HUES64 (cell line): ENCODE measurements around the gene USH1G.
"Not testable (repeated sequence)": the region's sequence is repeated elsewhere in the genome, so short reads cannot be mapped to it uniquely, and the experiment has no call there.

Source experiments
- H3K27ac ChIP-seq: 2 replicates; pipeline ENCODE4 v1.7.0; 2013; ENCODE audit warnings: low read depth, low read length, inconsistent platforms
- H3K27me3 ChIP-seq: 2 replicates; pipeline ENCODE4 v1.6.1; 2013; ENCODE audit warnings: mild to moderate bottlenecking, low read length; ENCODE audit not compliant: insufficient read depth
- H3K36me3 ChIP-seq: 2 replicates; pipeline ENCODE4 v1.6.1; 2013; ENCODE audit warnings: mild to moderate bottlenecking, low read length; ENCODE audit not compliant: insufficient read depth
- H3K4me1 ChIP-seq: 2 replicates; pipeline ENCODE4 v1.6.1; 2013; ENCODE audit warnings: mild to moderate bottlenecking, low read length, moderate library complexity; ENCODE audit not compliant: insufficient read depth
- H3K4me3 ChIP-seq: 2 replicates; pipeline ENCODE4 v1.5.1; 2013; ENCODE audit warnings: mild to moderate bottlenecking, low read length, moderate library complexity
- H3K9ac ChIP-seq: 2 replicates; pipeline ENCODE4 v1.6.1; 2013; ENCODE audit warnings: mild to moderate bottlenecking, low read depth, low read length
- H3K9me3 ChIP-seq: 2 replicates; pipeline ENCODE4 v1.6.1; 2013; ENCODE audit warnings: low read depth, low read length; ENCODE audit not compliant: insufficient read depth
- WGBS: fragments of 150-250, 120-280 bp; methylation state at CpG from one replicate; pipeline ENCODE4 v1.1.7; 2013; ENCODE audit warnings: missing lambda C conversion rate; 5-methylcytosine and 5-hydroxymethylcytosine counted together

Gene USH1G

DNA sequence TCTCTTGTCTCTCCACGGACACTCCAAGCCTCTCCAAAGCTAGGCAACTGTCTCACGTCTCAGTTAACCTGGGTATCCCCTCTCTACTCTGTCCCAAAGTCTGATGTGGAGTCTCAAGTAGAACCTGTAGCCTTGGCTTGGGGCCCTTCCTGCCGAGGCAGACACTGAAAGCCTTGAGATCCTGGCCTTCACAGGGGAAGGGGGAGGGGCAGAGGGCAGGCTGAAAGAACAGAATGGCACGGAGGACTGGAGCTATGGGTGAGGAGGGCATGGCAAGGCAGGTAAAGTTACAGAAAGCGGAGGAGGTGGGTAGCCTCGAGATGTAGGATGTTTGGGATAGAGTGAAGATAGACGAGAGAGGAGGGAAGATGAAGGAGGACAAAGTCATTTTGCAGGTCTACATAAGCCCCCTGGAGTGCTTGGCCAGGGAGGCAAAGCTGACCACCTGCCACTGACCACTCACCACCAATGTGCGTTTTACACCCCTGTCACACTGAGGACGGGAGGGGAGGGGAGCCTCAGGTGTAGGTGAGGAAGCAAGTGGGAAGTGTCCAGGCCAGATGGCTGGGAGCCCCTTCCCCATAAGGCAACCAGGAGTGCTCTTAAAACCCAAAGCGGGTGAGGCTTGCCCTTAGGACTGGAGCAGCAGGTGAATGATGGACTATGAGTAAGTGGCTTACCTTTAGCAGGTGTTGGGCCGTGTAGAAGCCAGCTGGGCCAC is 51.5 kb downstream of the USH1G start:
- H3K27me3 ChIP-seq = no peaks in the 10 kb centered on the region
- H3K4me1 ChIP-seq = 0 out of 2 replicates have a peak, but pooled peaks cover 7% of the 10 kb centered on the region
- peak overlapping the region; percentile 88 for H3K4me3 ChIP-seq
- 78% methylated on average over 11 of the region's 11 CpGs for WGBS
- no peak overlapping the region for H3K27ac ChIP-seq
- H3K36me3 ChIP-seq = 0 out of 2 replicates have a peak, but pooled peaks cover 3% of the 10 kb centered on the region
- no peak overlapping the region for H3K9ac ChIP-seq
- H3K9me3 ChIP-seq = no peaks in the 10 kb centered on the region

DNA sequence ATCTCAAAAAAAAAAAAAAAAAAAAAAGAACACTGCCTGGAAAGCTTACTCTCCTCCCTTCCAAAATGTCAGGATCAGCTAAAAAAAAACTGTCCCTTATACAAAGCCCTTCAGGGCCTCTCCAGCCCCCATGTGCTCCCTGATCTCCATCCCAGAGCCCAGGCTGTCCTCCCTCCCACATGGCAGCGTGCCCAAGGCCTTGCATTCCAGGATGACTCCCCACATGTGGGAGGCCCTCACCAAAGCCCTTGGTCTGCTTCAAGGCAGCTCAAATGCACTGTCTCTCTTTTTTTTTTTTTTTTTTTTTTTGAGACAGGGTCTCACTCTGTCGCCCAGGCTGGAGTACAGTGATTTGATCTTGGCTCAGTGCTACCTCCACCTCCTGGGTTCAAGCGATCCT is 52.5 kb downstream of the USH1G start:
- Histone ChIP-seq H3K4me3 (no peak overlapping the region), H3K4me1 (0 out of 2 replicates have a peak, but pooled peaks cover 7% of the 10 kb centered on the region), H3K9me3 (no peaks in the 10 kb centered on the region), H3K9ac (no peak overlapping the region), H3K36me3 (0 out of 2 replicates have a peak, but pooled peaks cover 5% of the 10 kb centered on the region), H3K27me3 (no peaks in the 10 kb centered on the region), H3K27ac (no peak overlapping the region)
- WGBS = 92% methylated on average over 3 of the region's 3 CpGs

DNA sequence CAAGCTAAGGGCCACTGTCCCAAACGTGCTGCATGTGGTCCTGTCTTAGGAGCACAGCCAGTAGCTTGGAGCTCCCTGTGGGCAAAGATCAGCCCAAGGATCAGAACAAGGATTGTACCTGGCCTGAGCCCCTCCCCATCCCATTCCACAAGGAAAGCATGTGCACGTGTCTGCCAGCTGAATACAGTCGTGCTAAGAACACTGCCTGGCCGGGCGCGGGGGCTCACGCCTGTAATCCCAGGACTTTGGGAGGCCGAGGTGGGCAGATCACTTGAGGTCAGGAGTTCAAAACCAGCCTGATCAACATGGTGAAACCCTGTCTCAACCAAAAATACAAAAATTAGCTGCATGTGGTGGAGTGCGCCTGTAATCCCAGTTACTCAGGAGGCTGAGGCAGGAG is 53.0 kb downstream of the USH1G start:
- not testable (repeated sequence) for H3K36me3 ChIP-seq, H3K4me1 ChIP-seq, H3K9me3 ChIP-seq, H3K9ac ChIP-seq, H3K4me3 ChIP-seq, H3K27me3 ChIP-seq, H3K27ac ChIP-seq
- 88% methylated on average over 9 of the region's 9 CpGs for WGBS

DNA sequence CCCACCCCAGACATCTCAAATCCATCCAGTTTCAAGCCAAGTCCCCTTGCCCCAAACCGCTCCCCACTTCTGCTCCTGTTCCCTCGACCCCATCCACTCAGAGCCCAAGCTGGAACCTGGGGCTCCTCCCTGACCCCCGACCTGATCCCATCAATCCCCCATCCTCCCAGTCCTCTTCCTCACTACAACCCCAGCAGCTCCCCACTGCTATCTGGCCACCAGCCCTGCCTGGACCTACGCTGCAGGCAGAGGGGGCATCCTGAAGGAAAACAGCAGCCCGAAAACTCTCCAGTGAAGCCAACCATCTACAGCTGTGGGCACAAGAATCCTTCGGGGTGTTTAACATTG is 54.2 kb downstream of the USH1G start:
- Histone ChIP-seq H3K9ac (no peak overlapping the region), H3K36me3 (peaks cover 6% of the 10 kb centered on the region), H3K27me3 (no peaks in the 10 kb centered on the region), H3K27ac (no peak overlapping the region), H3K9me3 (no peaks in the 10 kb centered on the region), H3K4me3 (no peak overlapping the region), H3K4me1 (0 out of 2 replicates have a peak, but pooled peaks cover 4% of the 10 kb centered on the region)
- 97% methylated on average over 6 of the region's 6 CpGs for WGBS

DNA sequence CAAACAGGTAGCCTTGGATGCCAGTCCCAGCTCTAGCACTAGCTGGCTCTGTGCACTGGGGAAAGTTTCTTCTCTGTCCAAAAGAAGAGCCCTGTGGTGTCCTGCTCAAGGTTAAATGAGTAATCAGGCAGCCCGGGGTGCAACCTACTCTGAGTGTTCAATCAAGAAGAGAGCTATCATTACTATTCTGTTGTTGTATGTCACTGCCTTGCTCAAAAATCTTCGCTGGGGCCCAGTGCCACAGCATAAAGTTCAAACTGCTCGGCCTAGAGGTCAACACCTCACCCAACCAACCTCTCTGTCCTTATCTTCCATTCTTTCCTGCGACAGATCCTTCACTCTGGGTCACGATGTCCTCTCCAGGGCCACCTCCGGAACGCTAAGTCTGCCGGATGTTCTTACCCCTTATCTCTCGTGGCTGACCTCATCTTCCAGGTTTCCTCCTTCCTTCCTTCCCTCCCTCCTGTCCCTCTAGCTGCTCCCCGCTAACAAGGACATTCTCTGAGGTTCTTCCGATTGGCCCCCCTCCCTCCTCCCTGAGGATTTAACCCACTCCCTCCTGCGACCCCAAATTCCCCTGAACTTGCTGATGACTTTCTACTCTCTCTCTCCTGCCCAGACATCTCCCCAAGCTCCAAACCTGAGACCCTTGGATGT is 54.7 kb downstream of the USH1G start:
- Histone ChIP-seq H3K27me3 (no peaks in the 10 kb centered on the region), H3K27ac (no peak overlapping the region), H3K9me3 (no peaks in the 10 kb centered on the region), H3K36me3 (peaks cover 9% of the 10 kb centered on the region), H3K4me3 (no peak overlapping the region), H3K9ac (no peak overlapping the region), H3K4me1 (0 out of 2 replicates have a peak, but pooled peaks cover 2% of the 10 kb centered on the region)
- 92% methylated on average over 12 of the region's 12 CpGs for WGBS

DNA sequence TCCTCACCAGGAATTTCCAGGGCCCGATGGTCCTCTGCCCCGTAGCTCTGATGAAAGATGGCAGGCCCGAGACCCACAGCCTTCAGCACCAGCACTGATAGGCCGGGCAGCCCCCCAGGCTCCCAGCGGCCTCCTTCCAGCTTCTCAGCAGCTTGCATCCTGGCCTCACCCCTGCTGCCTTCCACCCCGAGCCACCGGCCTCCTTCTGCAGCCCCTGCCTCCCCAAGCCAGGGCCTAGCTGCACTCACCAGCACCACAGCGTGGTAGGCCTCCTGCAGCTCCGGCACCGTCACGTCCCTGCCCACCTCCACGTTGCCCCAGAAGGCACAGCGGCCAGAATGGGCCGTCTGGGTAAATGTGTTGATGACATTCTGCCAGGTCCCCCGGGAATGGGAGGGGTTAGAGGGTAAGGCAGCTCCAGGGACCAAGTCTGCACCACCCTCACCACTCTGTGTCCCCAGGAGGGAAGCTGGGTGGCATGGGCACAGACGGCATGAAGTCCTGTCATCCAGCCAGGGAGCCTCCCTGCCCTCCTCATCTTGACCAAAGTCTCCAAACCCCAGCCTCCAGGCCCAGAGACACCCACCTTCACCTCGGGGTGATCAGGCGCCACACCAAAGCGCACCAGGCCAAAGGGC is 56.7 kb downstream of the USH1G start:
- 0 out of 2 replicates have a peak, but pooled peaks cover 2% of the 10 kb centered on the region for H3K4me1 ChIP-seq
- no peak overlapping the region for H3K4me3 ChIP-seq
- H3K9me3 ChIP-seq = no peaks in the 10 kb centered on the region
- no peak overlapping the region for H3K9ac ChIP-seq
- H3K36me3 ChIP-seq = peaks cover 9% of the 10 kb centered on the region
- H3K27me3 ChIP-seq = peaks cover 13% of the 10 kb centered on the region
- WGBS = 85% methylated on average over 19 of the region's 19 CpGs
- no peak overlapping the region for H3K27ac ChIP-seq
